Endothelial cell of hepatic sinusoid (primary cell): Measurements from ENCODE around the gene SEPTIN1.
"Not testable (repeated sequence)": the region's sequence is repeated elsewhere in the genome, so short reads cannot be mapped to it uniquely, and the experiment has no call there.

ENCODE experiments used
- in situ Hi-C: cut with HindIII; loops from 2 replicates; pipeline ENCODE4 v1.10.0; 2017; ENCODE audit warnings: low sequenced_read_pairs

The SEPTIN1 gene

DNA sequence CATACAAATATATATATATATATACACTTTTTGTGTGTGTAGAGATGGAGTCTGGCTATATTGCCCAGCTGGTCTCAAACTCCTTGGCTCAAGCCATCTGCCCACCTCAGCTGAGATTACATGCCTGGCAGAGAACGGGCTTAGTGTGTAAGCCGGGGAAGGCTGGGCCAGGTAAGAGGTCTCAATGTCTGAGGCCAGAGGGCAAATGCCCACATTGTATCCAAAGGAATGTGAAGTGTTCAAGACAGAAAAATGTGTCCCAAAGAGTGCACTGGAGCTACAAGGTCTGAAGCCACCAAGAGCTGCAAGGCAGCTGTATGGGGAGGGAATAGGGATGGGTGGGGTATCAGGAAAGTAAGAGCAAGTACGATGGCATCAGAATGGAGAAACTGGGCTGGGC, 36.1 kb downstream of the SEPTIN1 start:
- in situ Hi-C loops: no loop called here

DNA sequence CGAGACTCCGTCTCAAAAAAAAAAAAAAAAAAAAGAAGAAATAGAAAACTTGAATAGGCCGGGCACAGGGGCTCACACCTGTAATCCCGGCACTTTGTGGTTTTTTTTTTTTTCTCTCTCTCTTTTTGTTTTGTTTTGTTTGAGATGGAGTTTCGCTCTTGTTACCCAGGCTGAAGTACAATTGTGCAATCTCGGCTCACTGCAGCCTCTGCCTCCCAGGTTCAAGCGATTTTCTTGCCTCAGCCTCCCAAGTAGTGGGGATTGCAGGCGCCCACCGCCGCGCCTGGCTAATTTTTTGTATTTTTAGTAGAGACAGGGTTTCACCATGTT, 38.9 kb downstream of the SEPTIN1 start:
- in situ Hi-C loops: not testable (repeated sequence)

DNA sequence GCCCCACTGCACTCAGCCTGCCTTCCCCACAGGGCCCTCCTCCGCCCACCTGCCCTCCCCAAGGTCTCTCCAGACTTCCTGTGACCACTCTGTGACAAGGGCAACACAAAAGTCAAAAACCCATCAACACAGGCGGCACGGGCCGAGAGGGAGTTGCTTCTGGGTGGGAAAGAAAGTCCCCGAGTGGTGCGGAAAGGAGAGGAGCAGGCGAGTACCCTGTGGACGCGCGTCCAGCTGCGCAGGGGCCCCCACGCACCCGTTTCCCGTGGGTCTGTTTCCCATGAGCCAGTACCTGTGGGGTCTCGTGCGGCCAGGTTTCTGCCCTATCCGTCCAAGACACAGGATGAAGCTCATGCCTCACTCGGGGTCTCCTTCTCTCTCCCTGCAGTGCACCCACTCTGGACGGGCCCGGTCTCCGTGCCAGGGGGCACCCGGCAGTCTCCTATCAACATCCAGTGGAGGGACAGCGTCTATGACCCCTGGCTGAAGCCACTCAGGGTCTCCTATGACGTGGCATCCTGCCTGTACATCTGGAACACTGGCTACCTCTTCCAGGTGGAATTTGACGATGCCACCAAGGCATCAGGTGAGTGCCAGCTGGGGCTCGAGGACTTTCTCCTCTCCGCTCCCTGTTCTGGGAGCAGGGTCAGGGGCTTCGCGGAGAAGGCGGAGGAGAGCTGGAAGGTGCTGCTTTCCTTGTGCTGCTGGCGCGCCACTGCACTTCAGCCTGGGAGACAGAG, 39.4 kb downstream of the SEPTIN1 start:
- in situ Hi-C loops: no loop called here

DNA sequence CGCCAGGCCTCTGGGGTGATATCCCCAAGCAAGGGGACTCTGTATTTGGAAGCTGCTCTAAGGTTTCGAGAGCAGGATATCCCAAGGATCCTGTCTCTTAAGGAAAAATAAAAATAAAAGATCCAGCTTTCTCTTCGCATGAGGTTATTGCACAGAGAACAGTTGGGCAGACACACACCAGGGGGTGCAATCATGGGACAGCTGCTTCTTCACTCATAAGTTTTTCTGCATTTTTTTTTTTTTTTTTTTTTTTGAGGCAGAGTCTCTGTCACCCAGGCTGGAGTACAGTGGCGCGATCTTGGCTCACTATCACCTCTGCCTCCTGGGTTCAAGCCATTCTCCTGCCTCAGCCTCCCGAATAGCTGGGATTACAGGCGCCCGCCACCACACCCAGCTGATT, 40.4 kb downstream of the SEPTIN1 start:
- in situ Hi-C loops: not testable (repeated sequence)

DNA sequence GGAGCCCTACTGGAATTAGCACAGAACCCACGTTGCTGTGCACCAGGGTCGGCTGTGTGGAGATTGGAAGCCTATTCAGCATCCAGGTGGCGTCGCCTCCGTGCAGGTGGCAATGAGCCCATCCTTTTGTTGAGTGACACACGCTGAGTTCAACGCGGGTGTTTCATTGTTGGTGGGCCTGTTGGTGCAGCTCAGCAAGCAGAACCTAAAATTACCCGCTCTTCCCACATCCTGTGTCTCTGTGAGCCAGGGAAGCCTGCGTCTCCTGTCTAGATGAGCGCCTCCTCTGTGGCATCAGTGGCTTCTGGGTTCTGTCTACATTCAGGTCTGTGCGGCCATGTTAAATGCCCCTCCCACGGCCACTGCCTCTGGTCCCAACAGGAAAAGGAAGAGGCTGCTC, 41.7 kb downstream of the SEPTIN1 start:
- in situ Hi-C loops: no loop called here

DNA sequence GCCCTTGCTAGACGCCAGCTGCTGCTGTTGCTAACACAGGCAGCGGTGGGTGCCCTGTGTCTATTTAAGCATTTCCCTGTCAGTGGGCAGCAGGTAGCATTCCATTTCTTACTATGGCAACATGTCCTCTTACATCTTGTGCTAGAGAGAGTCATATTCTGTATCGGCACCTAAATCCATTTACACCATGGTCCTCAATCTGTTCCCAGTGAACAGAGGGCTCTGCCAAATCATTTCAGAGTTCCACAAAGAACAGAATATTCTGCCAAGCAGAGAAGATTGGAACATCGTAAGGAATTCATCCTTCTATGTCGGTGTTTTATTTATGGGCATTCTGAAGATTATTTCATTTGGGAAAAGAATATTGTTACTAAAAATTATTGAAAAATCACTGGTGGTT, 43.6 kb downstream of the SEPTIN1 start:
- in situ Hi-C loops: not testable (repeated sequence)

DNA sequence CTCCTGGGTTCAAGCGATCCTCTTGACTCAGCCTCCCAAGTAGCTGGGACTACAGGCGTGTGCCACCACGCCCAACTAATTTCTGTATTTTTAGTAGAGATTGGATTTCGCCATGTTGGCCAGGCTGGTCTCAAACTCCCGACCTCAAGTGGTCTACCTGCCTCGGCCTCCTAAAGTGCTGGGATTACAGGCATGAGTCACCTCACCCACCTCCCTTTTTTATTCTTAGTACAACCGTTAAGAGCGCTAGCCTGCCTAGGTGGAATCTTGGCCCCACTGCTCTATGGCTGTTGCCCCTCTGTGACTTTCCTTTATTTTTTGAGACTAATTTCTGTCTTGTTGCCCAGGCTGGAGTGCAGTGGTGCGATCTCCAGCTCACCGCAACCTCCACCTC, 44.4 kb downstream of the SEPTIN1 start:
- in situ Hi-C loops: not testable (repeated sequence)

DNA sequence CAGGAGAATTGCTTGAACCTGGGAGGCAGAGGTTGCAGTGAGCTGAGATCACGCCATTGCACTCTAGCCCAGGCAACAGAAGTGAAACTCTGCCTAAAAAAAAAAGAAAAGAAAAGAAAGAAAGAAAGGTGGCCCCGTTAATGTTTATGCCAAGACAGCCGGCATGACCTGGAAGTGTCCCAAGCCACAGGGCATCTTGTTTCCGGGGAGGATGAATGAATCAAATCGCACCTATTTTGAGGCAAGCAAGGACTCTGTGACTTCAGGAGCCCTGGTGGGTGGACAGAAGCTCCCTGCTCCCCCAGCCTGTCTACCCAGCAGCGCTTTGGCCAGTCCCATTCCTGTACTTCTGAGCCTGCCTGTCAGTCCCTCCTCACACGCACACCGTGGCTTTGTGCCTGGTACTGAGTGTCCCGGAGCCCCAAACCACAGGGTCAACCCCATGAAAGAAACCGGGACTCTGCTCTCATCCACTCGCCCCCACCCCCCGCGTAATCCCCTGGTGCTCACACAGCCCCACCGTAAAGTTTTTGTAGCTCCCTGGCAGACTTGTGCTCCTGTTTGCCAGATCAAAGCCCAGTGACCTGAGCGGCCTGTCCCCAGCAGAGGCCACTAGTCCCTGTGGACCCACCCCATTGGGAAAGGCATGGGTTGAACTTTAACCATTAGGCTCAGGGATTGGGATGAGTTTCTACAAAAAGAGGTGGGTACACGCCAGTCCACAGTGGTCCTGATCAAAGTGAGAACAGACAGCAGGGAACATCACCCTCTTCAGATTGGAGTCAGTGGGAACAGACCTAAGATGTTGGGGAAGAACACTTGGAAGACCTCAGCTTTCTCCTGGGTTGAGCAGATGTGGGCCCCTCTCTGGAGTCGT, 46.5 kb downstream of the SEPTIN1 start:
- in situ Hi-C loops: no loop called here

DNA sequence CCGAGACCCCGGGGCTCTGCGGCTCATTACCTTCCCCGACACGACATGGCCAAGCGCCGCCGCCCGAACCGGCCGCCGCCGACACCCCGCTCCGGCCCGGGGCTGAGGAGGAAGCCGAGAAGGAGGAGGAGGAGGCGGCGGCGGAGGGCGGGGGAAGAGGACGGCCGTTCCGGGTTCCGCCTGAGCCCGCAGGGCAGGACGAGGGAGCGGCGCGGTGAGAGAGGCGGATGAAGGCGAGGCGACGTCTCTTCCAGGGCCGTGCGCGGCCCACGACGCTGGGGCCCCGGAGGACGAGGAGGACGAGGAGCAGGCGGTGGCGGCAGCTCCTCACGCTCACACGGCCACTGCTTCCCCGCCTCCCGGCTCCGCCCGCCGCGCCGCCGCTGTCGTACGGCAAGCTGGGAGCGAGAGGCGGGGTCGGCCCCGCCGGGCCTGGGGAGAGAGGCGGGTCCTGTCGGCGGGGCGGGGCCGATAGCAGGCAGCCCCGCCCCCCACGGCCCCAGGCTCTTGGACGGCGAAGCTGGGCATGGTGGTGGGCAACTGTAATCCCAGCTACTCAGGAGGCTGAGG, 47.2 kb downstream of the SEPTIN1 start:
- in situ Hi-C loops: not testable (repeated sequence)

DNA sequence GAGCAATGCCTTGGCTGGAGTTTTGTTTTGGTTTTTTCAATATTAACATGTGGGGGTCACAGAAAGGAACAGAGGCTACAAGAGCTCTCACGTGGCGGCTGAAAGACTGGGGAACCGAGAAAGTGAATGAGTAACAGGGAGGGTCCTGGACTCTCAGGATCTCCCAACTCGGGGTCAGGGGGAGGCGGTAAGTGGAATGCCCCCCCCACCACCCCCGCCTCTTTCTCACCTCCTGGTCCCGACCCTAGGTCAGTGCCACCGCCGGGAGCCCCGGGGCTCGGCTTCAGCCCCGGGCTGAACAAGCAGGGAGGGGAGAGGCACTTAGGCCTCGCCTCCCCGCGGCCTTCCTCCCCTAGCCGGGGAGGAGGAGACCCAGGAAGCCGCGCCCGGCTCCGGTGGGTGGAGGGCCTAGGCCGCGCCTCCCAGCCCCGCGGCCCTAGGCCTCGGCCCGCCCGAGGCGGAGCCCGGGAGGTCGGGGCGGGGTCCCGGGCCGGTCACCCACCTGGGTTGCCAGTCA, 47.8 kb downstream of the SEPTIN1 start:
- in situ Hi-C loops: not testable (repeated sequence)
